GM04504 (cell line): ENCODE results near the gene ANO8.

ENCODE experiments used
- DNase-seq: peaks from one replicate; pipeline ENCODE4 v3.0.0-alpha.2; 2012; ENCODE audit warnings: low read depth

The ANO8 gene

DNA sequence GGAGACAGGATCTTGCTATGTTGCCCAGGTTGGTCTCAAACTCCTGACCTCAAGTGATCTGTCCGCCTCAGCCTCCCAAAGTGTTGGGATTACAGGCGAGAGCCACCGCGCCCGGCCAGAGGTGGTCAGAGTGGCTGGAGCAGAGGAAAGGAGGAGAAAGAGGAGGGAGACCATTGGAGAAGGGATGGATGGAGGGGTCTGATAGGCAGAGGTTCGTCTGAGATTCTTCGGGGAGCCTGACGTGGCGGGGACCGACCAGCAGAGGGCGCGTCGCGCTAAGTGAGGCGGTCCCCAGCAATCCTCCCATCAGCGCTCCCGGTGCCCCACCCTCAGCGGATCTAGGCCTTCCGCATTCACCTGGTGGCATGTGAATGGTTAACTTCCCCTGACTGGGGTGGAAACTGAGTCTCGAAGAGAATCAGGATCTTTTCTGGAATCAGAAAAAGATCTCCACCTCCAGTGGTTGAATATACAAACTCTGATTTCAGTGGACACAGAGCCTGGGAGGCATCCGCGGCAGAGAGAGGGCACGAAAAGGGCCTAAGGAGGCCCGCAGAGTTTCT, 11.5 kb upstream of the ANO8 start:
- DNase-seq = no peak

DNA sequence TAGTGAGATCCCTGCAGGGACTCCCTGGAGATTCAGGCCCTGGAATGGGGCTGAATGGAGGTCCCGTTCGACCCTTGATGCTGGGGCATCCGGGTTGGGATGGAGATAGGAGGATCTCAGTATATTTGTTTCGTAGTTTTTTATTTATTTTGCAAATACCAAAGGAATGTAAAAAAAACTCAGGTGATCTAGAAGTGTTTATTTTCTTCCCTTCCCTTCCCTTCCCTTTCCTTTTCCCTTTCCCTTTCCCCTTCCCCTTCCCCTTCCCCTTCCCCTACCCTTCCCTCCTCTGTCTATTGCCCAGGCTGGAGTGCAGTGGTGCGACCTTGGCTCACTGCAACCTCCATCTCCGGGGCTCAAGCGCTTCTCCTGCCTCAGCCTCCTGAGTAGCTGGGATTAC, 7.2 kb upstream of the ANO8 start:
- DNase-seq = no peak

DNA sequence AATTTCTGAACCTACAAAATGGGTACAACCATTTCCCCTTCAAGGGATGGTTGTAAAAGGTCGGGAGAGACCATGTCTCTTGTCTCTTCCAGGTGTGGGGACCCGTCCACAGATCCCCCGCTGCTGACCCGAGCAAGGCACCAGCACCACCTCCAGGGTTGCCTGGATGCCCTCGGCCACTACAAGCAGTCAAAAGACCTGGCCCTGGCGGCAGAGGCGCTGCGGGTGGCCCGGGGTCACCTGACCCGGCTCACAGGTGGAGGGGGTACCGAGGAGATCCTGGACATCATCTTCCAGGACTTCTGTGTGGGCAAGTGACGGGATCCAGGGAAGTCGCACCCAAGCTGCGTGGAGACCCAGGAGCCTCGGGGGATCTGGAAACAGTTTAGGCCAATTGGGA, 6.7 kb upstream of the ANO8 start:
- DNase-seq = no peak

DNA sequence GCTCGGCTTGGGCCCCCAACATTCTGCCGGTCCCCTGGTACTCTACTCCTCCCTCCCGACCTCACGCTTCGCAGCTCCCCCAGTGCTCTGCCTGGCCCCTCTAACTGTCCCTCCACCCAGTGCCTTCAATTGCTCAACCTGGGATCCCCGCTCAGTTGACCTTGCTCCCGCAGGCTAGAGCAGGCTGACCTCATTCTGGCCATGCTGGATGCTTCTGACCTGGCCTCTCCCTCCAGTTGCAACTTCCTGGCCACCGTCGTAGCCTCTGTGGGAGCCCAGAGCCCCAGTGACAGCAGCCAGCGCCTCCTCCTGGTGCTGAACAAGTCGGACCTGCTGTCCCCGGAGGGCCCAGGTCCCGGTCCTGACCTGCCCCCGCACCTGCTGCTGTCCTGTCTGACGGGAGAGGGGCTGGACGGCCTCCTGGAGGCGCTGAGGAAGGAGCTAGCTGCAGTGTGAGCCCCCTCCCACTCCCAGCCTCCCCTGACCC, 6.3 kb upstream of the ANO8 start:
- DNase-seq = no peak

DNA sequence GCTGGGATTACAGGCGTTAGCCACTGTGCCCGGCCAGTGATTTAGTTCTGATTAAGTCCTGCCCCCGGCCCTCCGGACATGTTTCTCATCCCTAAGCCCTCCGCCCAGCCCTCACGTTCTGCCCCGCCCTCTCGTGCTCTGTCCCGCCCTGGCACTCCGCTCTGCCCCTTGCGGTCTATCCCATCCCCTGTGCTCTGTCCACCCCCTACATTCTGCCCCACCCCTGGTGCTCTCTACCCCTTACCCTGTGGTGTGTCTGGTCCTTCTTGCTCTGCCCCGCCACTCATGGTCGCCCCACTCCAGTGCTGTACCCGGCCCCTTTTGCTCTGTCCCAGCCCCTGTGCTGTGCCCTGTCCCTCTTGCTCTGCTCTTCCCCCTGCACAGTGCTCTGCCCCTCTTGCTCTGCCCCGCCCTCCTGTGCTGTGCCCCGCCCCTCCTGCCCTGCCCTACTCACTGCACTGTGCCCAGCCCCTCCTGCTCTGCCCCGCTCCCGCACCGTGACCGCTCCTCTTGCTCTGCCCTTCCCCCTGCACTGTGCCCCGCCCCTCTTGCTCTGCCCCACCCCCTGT, 5.7 kb upstream of the ANO8 start:
- DNase-seq = no peak

DNA sequence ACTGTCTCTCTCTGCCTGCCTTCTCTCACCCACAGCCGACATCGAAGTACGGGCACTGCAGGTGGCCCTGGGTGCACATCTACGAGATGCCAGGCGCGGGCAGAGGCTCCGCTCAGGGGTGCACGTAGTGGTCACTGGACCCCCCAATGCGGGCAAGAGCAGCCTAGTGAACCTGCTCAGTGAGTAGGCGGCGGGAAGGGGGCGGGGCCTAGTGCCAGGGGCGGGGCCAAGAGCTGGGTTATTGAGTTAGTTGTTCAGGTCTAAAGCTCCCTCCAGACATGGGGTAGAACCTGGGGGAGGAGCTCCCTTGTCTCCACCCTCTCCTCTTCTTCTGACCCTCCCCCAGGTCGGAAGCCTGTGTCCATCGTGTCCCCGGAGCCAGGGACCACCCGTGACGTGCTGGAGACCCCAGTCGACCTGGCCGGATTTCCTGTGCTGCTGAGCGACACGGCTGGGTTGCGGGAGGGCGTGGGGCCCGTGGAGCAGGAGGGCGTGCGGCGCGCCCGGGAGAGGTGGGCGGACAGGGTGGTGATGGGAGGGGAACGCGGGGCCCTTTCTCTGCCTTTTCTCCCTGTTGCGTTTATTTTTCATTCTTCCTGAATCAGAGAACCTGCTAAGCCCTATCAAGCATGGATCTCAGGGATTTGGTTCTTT, 4.6 kb upstream of the ANO8 start:
- DNase-seq = no peak

DNA sequence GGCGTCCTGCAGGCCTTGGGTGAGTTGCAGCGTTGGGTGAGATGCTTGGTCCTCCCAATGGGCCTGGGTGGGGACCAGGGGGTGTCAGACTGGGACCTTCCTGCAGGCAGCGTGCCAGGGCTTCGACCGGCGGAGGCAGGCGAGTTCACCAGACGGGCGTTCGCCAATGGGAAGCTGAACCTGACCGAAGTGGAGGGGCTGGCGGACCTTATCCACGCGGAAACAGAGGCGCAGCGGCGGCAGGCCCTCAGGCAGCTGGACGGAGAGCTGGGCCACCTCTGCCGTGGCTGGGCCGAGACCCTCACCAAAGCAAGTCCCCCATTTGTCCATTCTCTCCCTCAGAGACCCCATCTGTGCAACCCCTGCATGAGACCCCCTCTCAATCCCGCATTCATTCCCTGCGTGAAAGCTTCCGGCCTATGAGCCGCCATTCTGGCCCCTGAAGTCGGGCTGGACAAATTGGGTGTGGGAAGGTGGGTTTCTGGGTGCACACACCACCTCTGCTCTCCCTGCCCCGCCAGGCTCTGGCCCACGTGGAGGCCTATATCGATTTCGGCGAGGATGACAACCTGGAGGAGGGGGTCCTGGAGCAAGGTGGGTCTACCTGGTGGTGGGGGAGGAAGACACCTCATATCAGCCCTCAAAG, 3.9 kb upstream of the ANO8 start:
- no peak for DNase-seq

DNA sequence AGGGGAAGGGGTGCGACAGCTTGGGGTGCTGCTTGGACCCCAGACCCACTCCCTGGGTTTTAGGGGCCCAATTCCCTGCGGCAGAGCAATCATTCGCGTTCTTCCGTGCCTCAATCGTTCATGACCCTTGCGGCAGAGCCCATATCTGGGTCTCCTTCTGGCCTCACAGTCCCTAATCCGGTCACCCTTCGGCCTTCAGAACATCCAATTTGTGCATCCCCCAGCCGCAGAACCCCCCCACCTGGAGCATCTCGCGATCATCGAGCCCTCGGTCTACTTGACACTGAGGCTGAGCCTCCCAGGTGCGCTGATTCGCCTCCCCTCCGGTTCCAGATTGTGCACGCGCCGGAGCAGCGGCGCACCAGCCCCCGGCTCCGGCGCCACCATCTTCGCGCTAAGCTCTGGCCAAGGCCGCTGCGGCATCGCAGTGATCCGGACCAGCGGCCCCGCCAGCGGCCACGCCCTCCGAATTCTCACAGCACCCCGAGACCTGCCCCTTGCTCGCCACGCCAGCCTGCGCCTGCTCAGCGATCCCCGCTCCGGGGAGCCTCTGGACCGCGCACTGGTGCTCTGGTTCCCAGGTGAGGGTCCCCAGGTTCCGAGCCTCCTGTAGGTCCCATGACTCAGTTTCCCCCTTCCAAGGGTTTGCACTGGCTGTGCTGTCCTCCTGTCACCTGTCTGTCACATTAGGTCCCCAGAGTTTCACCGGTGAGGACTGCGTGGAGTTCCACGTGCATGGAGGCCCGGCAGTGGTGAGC, 3.2 kb upstream of the ANO8 start:
- DNase-seq = no peak

DNA sequence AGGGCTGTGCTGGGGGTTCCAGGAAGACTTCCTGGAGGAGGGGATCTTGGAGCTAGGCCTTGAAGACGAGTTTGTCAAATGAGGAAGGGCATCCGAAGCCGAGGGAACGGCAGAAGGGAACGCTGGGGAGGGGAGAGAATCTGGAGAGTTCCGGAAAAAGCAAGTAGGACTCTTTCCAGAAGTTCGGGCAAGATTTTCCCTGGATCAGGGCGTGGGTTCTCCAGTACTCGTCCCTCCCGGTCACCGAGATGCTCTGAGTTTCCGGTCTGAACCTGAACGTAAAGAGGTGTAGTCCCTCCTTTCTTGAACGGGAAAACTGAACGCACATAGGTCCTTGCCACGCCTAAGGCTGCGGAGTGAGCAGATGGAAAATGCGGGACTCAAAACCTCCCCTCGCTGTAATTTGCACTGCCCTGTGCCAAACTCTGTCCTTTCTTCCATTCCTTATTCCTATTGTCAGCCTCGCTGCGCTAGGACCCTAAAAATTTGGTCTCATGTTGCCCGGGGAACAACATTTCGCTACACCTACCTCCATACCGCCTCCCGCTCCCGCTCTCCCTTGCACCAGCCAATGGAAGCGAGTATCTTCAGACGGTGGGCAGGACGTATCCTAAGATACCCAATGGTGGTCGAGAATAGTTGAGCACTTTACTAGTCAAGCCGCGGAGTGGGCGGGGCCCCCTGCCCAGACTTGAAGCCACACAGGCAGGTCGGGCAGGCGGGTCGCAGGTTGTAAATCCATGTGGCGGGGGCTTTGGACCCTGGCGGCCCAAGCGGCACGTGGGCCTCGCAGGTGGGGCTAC, 2.4 kb upstream of the ANO8 start, which contains the start of gene GTPBP3:
GTPBP3 (plus strand) TSS at position 682 of the 803 bp plus-strand sequence; CDS start at position 741, 59 bp downstream.
- DNase-seq = peak; percentile 95

DNA sequence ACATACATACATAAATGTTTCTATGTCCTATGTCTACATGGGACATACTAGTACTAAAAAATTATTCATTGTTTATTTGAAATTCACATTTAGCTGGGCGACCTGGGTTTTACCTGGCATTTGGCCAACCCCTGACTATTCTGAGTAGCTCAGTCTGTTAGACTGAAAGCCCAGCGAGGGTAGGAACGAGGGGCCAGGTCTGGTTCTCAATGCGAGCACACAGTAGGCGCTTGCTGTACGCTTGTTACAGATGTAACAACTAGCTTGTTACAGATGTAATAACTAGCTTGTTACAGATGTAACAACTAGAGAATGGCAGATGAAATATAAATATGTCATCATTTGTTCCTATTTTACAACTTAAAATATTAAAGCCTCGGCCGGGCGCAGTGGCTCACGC, 920 bp upstream of the ANO8 start:
- no peak for DNase-seq

DNA sequence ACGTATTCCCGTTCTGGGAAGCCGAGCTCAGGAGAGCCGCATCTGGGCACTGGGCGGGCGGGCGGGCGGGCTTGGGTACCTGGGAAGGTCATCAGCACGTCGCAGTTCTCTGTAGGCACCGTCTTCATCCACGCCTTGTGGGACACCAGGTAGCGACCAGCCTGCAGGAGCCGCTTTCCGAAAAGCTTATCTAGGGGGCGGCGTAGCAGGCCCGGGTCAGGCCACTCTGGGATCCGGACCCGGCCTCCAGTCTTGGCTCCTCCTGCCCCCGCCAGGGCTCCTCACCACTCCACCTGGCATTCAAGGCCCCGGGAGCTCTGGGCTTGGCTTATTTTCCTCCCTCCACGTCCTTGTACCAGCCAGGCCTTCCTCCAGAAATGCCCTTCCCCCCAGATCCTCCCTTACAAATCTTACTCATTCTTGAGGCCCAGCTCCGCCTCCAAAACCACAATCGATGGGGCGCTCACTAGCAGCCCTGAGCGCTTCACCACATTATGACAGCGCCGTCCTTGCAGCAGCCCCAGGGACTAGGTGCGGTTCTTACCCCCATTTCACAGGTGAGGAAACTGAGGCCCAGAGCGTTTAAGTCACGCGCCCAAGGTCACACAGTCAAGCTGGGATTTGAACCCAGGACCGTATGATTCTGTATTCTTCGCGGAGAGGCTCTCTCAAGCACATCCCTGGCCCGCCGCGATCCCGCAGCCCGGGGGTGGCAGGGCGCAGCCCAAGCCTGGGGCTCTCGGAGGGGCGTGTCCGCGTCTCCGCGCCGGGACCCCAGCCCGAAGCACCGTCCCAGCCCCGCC, 843 bp downstream of the ANO8 start:
- DNase-seq = peak; percentile 48

DNA sequence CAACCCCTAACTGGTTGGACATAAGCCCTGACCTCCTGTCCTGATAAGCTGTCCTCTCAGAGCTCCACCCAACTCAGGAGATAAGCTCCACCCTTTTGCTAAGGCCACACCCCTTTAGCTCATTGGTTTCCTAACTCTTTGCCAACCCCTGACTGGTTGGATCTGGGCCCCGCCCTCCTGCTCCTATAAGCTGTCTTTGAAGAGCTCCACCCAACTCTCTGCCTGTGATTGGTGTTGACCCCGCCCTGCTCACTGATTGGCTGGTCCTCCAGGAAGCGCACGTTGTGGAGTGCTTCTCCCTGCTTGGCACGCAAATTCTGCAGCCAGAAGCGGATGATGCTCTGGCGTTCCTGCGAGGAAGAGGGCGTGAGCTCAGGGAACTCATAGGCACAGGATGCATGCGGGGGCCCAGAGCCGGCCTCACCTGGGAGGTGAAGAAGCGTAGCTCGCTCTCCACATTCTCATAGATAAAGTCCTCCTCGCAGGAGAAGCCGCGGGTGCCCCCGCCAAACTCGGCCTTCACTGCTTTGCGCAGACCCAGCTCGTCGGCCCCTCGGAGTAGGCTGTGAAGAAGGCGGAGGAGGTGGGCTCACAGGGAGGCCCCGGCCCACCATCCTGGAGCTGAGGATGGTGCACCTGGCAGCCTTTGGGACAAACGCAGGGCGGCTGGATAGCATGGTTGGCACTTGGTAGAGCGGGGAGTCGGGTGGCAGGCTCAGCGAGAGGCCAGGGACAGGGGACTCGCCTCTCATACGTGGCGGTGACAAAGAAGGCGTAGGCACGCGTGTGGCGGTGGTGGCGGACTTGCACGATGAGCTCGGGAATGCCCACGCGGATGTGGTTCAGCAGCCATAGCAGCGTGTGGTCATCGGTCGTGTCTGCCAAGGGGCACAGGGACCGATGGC, 1.7 kb downstream of the ANO8 start:
- no peak for DNase-seq

DNA sequence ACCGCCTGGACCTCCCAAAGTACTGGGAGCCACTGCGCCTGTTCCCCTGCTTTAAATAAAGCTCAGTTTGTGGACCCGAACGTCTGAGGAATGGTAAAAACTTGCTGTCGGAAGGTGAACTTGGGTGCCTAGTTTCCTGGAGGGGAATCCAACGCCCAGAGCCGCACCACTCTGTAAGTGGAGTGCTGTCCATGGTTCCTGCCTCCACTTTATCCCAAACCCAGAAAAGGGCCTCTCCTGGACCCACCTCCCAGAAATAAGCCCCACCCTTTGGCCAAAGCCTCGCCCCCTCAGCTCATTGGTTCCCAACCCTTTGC, 2.3 kb downstream of the ANO8 start:
- DNase-seq = no peak

DNA sequence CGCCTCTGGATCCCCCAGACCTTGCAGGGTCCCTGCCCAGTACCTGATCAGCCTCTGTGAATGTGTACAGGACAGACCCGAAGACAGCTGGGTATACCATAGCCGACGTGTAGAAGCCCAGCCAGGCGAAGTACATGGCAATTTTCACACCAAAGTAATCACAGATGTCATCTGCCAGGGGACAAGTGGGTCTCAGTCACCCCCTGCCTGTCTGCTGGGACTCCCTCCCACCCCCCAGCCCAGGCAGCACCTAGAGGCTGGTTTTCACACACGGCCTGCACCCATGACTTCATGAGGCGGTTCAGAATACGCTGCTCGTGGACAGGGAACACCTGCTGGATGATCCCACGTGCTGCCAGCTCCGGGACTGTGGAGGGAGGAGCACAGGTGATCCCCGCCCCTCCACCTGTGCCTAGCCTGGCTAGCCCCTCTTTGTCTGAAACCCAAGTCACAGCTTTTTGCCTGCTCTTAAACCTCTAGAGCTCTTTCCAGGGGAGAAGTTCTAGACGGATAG, 3.6 kb downstream of the ANO8 start:
- no peak for DNase-seq

DNA sequence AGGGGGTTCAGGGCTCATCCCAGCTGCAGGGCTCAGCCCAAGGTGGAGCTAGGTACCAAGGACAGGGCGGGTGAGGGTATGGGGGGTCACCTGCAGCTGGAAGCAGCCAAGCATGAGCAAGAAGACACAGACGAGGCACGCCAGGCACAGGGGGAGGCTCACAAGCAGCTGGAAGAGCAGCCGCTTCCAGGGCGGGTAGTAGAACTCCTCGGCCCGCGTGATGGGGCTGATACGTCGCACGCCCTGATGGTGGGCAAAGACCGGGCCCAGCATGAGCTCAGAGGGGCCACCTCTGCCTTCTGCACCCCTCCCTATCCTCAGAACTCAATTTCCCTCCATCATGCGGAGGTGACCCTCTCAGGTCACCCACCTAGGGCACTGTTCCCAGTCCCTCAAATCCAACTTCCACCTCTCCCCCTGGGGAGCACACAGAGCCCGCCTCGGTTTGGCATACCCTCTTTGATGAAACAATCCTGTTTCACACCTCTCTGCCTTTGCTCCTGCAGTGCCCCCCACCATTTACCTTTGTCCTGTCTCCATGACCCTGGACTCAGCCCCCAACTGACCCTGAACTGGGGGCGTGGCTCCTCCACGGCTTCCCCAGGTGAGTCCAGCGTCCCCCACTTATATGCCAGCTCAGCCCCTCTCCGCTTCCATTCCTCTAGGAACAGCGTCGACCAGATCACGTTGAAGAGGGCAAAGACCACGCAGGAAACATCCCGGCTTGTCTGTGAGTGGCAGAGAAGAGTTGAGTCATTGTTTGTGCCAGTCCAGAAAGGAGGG, 4.2 kb downstream of the ANO8 start:
- no peak for DNase-seq

DNA sequence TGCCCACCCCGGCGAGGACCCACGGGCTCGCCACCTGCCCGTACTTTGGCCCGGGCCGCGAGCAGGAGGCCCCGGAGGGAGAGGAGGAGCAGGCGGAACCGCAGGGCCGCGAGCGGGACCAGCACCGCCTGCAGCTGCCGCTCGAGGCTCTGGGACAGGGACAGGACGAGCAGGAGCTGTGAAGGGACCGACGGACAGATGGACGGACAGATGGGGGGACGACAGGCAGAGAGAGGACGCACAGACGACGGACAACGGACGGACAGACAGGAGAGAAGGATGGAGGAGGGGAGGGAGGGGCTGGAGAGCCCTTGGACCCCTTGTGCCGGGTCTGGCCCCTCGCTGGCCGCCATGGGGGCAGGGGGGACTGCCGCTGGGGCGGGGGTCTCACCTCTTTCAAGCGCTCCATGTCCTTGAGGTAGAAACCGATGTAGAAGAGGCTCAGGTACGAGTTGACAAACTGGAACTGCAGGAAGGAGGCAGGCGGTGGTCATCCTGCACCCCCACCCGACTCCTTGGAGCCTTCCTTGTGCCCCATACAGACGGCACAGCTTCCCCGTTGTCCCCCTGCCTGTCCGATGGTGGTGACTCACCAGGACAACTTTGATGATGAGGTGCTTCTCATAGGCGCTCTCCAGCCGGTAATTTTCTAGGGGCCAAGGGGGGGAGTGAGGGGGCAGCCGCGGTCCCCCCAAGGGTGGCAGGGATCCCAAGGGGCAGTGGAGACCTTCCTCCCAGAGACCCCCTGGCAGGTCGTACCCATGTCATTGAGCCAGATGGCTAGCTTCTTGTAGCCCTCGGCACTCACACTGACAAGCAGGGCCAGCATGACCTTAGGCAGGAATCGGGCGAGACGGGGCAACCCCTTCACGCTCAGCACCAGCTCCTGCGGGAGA, 5.0 kb downstream of the ANO8 start:
- DNase-seq = no peak

DNA sequence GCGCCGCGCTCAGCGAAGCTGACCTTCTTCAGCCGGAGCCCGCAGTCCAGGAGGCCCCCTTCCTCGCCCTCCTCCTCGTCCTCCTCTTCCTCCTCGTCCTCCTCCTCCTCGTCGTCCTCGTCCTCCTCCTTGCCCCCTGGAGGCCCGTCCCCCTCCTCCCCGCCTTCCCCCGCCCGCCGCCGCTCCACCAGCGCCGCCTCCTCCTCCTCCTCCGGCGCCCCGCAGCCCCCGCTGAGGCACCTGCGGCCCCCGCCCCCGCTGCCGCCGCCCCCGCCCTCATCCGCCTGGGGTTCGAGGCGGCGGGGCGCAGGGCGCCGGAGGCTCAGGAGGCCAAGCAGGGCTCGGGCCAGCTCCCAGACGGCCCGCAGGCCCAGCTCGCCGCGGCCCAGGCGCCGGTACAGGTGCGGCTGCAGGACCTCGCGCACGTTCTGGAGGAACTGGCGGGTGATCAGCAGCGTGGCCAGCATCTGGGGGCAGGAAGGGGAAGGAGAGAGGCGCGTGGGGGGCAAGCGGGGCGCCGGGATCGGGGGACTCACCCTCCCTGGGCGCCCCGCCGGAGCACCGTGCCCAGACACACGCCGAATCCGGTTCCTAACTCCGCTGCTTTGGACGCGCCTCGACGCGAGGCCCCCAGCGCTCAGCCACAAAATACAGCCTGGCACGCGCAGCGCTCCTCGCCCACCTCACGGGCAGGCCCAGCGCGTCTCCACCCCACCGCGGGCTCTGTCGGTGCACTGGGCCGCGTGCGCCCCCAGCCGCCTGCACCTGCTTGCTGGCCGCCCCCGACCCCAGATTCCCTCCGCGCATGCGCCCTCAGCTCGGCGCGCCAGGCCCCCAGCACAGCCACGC, 5.9 kb downstream of the ANO8 start:
- DNase-seq = no peak
